ENCODE results near the gene ADCY9.

The ADCY9 gene

GRCh38 chr16:4004206-4004605, 112.0 kb downstream of the ADCY9 start:
- no peak for DNase-seq (ENCODE audit: low read depth, low spot score)

GRCh38 chr16:4003576-4003975, 112.7 kb downstream of the ADCY9 start:
- DNase-seq (ENCODE audit: low read depth, low spot score) = no peak

DNA sequence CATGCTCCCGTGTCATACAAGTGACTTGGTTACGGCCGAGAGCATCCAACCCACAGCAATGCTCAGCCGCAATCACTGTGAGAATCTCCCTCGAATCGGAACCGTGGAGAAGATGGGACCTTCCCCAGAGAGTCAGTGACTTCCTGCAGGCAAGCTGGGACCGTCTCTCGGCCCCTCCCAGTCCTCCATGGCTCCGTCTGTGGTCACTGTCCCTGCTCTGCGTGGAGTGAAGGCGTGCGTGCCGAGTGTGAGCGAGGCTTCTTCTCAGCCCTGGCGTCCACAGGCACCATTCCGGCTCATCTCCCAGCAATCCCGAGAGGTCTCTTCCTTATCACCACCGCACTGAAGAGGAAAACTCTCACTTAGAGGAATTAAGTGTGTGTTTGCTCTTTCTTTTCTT, 113.1 kb downstream of the ADCY9 start:
- DNase-seq (ENCODE audit: low read depth, low spot score) = no peak

- no peak for DNase-seq (ENCODE audit: low read depth, low spot score)
Measured at GRCh38 chr16:4002121-4002520, 114.1 kb downstream of the ADCY9 start.

- DNase-seq (ENCODE audit: low read depth, low spot score) = no peak
Measured at GRCh38 chr16:3999479-4000325, 116.5 kb downstream of the ADCY9 start.

GRCh38 chr16:3998793-3999478, 117.3 kb downstream of the ADCY9 start:
- DNase-seq (ENCODE audit: low read depth, low spot score) = no peak

DNA sequence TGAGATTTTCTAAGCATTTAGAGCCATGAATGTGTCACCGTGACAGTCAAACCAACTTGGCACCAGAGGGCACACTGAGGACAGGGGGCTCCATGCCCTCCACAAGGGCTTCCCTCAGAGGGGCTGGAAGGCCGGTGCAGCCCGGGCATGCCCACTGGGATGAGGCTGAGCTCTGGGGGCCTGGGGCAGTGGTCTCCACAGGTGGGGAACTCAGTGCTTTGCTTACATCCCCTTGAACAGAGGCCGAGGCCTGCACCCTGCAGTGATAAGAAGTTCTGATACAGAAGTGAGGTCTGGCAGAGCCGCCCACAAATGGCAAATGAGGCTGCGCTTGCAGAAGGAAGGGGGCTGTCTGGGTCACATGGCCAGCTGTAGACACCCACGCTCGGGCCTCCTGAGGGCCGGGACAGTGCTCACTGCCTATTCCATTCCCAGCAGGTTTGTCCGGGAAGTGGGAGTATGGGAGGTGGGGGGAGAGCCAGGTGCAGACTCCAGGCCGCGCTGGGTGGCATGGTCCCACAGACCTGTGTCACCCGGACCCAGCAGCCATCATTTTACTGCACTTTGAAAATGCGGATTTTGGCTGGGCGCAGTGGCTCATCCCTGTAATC, 118.9 kb downstream of the ADCY9 start:
- no peak for DNase-seq (ENCODE audit: low read depth, low spot score)

DNA sequence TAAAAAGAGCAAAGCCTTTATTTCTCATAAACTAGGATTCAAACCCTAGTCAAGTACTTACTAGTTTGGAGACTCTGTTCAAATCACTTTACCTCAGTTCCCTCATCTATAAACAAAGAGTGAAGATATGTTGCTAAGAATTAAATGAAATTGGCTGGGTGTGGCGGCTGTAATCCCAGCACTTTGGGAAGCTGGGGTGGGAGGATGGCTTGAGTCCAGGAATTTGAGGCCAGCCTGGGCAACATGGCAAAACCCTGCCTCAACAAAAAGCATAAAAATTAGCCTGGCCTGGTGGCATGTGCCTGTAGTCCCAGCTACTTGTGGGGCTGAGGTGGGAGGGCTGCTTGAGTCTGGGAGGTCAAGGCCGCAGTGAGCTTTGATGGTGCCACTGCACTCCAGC, 121.2 kb downstream of the ADCY9 start:
- DNase-seq (ENCODE audit: low read depth, low spot score) = no peak

- DNase-seq (ENCODE audit: low read depth, low spot score) = no peak
Measured at GRCh38 chr16:3993052-3993785, 123.0 kb downstream of the ADCY9 start.

GRCh38 chr16:3992297-3993051, 123.8 kb downstream of the ADCY9 start:
- DNase-seq (ENCODE audit: low read depth, low spot score) = no peak

GRCh38 chr16:3988824-3989223, 127.4 kb downstream of the ADCY9 start:
- DNase-seq (ENCODE audit: low read depth, low spot score) = no peak

- no peak for DNase-seq (ENCODE audit: low read depth, low spot score)
Measured at GRCh38 chr16:3988011-3988410, 128.2 kb downstream of the ADCY9 start.

DNA sequence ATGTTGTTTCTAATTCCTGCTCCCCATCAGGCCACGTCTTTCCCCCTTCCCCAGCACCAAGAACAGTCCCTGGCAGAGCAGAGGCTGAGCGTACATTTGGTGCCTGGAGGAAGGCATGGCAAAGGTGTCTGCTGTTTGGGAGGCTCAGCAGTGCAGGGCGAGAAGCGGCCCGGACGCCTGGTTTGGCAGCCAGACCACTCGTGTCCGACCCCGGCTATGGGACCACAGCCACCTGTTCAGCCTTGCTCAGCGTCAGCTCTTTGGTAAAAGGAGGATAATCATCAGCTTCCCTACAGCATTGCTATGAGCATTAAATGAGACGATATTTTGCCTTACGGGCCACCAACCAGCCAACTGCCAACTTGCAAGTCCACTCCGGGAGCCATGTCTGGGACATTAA, 129.0 kb downstream of the ADCY9 start:
- no peak for DNase-seq (ENCODE audit: low read depth, low spot score)

DNA sequence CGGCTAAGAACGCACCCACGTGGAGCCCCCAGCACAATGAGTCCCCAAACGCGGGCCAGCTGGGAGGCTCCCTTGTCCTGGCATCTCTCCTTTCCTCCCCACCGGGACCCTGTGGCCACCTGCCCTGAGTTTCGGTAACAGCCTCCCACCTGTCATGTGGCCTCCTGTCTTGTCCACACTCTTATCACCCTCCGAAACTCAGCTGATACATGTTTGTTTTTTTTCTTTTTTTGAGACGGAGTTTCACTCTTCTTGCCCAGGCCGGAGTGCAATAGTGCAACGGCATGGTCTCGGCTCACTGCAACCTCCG, 130.1 kb downstream of the ADCY9 start:
- DNase-seq (ENCODE audit: low read depth, low spot score) = no peak

- DNase-seq (ENCODE audit: low read depth, low spot score) = no peak
Measured at GRCh38 chr16:3984111-3985060, 131.9 kb downstream of the ADCY9 start.

DNA sequence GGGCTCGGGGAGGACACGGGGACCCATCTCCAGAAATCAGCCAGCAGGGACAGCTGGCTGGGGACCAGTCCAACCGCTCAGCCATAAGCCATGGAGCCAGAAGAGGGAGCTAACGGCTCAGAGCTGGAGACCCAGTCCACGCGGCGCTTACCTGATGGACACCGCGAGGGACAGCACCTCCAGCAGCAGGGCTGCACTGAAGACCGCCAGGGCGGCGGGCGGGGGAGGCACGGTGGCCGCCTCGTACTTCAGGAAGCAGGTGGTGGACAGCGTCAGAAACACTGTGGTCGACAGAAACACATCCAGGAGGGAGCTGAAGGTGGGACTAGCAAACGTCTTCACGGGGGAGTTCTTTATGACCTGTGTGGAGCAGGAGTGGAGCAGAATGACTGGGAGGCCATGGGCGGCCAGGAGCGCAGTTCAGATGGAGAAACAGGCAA, 133.1 kb downstream of the ADCY9 start:
- peak; percentile 69 for DNase-seq (ENCODE audit: low read depth, low spot score)

DNA sequence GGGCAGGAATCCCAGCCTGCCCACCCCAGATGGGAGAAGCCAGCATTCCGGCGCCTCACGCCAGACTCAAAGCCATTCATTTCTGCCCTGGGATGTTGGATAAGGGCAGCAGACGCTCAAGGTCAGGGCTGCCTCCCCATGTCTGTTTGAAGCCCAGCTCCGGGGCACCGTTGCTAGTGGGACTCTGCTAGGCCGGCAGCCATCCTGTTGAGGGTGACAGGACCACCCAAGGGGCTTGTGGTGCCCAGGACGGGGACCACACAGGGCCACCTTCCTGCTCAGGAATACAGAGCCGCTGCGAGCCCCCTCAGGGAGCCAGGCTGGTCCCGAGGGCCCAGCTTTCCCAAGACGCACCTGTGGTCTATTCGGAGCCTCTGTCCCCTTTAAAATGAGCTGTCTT, 134.0 kb downstream of the ADCY9 start:
- no peak for DNase-seq (ENCODE audit: low read depth, low spot score)

DNA sequence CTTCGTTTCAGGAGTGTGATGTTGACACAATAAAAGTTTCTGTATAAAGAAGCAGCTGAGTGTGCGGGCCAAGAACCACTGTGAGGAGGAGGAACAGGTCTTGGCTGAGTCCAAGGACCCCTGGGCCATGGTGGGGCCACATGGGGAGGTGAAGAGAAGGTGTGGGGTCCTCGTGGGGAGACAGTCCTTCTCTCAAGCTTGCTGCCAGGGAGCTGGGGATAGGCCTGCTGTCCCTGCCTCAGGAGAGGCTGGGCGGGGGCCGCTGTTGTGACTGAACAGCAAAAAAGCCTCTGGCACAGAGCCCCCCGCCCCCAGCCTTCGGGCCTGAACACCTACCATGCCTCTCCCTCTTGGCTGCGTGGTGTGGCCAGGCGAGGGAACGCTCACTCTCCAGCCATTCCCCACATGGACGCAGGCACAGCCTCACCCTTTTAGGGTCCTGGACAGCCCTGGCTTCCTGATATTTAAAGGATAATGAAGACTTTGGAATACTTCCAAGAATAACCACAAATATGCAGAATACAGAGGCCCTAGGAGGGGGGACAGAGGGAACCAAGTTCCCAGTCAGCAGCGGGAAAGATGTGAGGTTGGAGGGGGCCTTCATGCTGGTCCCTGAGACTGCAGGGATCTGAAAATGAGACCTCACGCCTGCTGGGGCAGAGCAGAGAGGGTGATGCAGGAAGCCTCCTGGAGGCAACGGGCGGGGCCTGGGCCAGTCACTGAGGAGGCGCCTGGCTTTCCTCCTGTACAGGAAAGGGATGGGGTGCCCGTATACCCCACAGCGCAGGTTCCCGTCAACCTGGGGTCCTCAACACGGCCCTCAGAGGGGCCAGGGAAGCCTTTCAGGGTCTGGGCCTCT, 135.8 kb downstream of the ADCY9 start:
- DNase-seq (ENCODE audit: low read depth, low spot score) = no peak

GRCh38 chr16:3979518-3979917, 136.7 kb downstream of the ADCY9 start:
- no peak for DNase-seq (ENCODE audit: low read depth, low spot score)

All from iPS DF 19.7 (cell line).